NCI-H748 (cell line): ENCODE measurements around the gene GNAL.
"Not testable (repeated sequence)": the region's sequence is repeated elsewhere in the genome, so short reads cannot be mapped to it uniquely, and the experiment has no call there.

Experiments used
- DNase-seq: peaks from one replicate; lab custom pipeline; 2025; ENCODE audit not compliant: unreplicated experiment; lab: John Stamatoyannopoulos, UW

Gene GNAL

DNA sequence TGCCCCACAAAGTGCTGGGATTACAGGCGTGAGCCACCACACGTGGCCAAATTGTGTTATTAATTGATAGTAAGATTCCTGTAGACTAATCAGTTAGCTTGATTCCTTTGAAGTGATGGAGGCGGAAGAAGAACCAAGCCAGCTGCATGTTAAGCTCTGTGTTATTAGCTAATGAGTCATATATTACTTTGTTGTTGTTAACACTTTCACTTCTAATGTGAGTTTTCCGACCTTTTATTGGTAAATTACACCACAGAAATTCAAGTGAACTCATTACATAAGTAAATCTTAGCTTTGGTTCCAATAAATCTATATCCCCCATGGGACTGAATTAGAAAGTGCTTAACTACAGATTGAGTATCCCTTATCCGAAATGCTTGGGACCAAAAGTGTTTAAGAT is 182.4 kb downstream of the GNAL start:
- no peak for DNase-seq

- DNase-seq = peak; percentile 12
Measured at GRCh38 chr18:11872479-11873136, 183.5 kb downstream of the GNAL start.

DNA sequence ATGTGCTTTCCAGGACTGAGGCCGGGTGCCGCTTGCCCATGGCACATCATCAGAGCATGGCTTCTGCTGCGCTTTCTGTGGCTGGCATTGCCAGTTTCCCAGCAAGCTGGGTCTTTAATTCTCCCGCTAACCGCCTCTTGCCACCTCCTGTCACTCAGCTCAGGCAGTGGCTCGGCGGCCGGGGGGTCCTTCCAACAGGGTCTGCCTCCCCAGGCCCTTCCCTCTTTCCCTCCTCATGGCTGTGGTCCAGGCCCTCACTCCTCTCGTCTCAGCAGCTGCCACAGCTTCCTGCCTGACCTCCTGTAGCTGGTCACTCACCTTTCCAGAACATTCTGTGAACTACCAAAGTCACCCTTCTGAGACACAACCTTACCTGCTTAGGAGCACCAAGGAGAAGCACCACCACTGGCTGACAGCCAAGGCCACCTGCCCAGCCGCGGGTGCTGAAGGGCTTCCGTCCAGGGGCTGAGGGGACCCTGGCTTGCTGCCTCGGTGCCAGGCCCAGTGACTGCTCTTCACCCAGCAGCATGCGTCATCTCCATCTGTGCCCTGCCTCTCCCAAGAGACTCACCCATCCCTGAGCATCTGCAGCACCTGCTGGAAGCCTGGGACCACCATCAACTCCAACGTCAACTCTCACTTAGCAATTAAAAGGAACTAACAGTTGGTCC is 184.7 kb downstream of the GNAL start:
- DNase-seq = no peak

DNA sequence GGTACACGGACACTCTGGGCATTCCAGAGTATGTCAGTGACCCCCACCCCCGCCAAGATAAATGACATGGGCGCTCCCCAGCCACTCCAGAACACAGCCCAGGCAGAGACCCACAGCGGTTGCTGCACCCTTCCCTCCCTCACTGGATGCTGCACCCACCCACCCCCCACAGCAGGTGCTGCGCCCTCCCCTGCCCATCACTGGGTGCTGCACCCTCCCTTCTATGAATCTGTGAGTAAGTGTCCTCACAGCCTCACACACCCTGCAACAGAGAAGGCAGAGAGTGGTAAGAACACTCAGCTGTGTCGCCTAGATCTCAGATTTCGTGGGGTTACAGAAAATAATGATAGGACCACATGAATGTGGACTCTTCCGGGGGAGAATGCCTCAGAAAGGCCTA is 185.6 kb downstream of the GNAL start:
- DNase-seq = no peak

- DNase-seq = no peak
Measured at GRCh38 chr18:11877497-11878135, 188.6 kb downstream of the GNAL start.

DNA sequence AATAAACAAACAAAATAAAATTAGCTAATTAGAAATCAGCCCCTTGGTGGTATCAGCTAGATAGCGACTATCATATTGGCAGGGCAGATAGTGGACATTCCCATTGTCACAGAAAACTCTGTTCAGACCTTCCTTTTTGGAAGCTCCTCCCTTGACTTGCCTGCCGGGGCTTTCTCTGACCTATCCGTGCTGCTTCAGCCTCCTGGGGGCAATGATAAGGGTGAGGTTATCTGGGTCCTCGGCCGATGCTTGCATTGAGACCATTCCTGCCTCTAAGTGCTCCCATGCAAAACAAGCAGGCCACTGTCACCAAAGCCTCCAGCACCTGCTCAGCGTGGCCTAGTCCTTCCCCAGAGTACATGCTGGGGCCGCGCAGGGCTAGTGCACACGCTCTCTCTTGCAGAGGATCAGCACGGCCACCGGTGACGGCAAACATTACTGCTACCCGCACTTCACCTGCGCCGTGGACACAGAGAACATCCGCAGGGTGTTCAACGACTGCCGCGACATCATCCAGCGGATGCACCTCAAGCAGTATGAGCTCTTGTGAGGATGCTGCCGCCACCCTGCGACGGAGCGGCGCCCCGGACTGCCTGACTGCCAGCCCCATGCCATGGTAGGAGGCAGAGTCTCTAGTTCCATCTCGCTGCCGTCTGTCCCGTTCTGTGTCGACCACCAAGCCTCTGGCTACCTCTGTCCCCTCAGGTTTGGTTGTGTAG is 191.7 kb downstream of the GNAL start:
- peak; percentile 54 for DNase-seq

DNA sequence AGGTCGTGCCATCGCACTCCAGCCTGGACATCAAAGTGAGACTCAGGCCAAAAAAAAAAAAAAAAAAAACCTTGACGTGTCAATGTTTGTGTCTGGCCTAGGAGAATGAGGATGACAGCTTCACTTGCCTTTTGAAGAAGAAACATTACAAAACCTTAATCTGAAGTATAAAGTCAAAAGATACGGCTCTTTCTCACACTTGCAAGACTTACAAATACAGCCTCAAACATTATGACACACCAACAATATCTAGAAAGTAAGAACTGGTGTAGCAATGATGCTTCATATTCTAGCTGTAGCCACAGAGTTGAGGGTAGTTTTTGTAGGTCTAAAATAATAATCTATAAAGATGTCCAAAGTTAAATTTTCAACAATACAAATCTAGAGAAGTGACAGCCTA is 193.6 kb downstream of the GNAL start:
- DNase-seq = no peak

- no peak for DNase-seq
Measured at GRCh38 chr18:11883153-11883552, 194.1 kb downstream of the GNAL start.

DNA sequence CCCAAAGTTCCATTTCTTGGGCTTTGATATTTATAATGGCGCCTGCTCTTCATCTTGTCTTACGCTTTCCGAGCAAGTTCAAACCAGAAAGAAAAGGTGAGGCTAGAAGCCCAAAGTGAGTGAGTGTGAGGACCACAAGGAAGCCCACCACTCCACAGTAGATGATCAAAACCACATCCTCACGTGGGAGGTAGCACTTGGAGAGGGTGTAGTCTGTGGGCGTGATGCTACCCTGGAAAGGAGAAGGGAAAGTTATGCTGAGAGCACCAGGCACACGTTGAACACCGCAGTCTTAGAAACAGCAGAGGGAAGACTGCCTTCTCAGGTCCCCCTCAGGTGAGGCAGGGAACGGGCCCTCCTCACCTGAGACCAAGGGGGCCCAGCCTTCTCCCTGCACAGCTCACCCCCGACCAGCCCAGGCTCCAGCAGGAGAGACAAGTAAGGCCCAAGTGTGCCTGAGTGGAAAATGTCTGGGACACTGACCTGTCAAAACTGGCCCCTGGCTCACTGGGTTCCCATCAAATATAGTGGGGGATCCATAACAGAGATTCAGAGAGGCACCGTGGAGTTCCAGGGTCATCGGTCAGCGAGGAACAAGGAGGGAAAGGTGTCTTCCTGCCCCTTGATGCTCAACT is 195.4 kb downstream of the GNAL start:
- no peak for DNase-seq

- no peak for DNase-seq
Measured at GRCh38 chr18:11885278-11885947, 196.3 kb downstream of the GNAL start.

DNA sequence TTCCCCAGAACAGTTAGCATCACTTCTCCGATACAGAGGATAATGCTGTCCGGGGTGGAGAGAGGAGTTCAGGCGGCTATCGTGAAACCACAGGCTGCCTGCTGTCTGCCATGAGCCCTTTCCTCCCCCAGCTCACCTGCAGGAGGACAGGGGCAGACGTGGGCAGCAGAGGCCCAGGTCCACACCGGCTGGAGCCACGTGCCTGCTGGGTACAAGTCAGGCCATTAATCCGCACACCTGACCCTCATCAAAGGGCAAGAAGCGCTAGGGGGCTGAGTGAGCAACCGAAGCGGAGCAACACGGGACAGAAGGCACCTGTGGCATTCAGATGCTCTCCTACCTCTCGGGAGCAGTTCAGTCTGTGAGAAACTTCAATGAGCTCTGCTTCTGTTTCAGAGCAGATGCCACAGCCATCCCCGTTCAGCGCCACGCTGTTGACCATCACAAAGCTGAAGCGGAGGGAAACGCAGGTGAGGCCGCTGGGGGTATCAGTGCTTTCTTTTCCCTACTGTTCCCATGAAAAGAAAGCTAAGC is 197.6 kb downstream of the GNAL start:
- no peak for DNase-seq

GRCh38 chr18:11887328-11888128 is 198.5 kb downstream of the GNAL start:
- no peak for DNase-seq

GRCh38 chr18:11888726-11889125 is 199.7 kb downstream of the GNAL start:
- no peak for DNase-seq

DNA sequence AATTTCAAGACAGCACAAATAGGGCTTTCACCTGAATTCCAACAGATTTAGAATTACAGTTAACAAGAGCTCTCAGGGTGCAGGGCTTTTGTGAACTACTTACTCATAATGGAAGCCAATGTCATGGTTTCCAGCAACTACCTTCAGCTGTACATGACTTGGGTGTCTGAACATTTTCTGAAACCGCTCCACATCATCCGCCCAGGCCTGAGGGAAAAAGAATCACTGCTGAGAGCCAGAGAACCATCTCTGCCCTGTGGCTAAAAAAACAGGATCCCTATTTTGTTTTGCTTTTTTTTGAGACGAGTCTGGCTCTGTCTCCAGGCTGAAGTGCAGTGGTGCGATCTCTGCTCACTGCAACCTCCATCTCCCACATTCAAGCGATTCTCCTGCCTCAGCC is 200.2 kb downstream of the GNAL start:
- DNase-seq = no peak

GRCh38 chr18:11891737-11892136 is 202.7 kb downstream of the GNAL start:
- DNase-seq = no peak

DNA sequence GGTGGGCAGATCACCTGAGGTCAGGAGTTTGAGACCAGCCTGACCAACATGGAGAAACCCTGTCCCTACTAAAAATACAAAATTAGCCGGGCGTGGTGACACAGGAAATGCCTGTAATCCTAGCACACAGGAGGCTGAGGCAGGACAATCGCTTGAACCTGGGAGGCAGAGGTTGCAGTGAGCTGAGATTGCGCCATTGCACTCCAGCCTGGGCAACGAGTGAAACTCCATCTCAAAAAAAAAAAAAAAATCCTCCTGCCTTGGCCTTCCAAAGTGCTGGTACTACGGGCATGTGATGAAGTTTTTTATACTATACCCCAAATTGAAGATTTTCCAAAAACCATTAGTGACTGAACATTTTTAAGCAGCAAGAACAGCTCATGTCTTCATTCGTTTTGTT is 203.4 kb downstream of the GNAL start:
- DNase-seq = not testable (repeated sequence)

- no peak for DNase-seq
Measured at GRCh38 chr18:11897781-11898180, 208.7 kb downstream of the GNAL start.

GRCh38 chr18:11899063-11899462 is 210.0 kb downstream of the GNAL start:
- no peak for DNase-seq

- DNase-seq = no peak
Measured at GRCh38 chr18:11901826-11902438, 212.9 kb downstream of the GNAL start.
